HG03097 (cell line): ENCODE measurements around the gene CRYBG1.

ENCODE experiments used
- ATAC-seq: cut with Tn5 transposase; IDR thresholded peaks from one replicate; pipeline ENCODE4 v1.9.1; 2021; ENCODE audit not compliant: unreplicated experiment, low FRiP score

The CRYBG1 gene

DNA sequence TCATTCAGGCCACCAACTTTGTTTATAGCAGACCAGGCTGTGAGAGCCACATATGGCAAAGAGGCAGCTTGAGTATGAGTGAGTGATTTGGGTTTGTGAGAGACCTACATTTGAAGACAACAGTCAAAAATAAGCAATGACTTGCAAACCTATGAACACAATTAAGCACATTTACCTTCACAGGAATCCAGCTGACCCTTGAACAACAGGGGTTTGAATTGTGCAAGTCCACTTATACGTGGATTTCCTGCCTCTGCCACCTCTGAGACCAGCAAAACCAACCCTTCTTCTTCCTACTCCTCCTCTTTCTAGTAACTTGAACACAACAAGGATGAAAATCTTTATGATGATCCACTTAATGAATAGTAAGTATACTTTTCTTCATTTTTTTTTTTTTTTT lies 258.7 kb downstream of the CRYBG1 start:
- no peak for ATAC-seq

DNA sequence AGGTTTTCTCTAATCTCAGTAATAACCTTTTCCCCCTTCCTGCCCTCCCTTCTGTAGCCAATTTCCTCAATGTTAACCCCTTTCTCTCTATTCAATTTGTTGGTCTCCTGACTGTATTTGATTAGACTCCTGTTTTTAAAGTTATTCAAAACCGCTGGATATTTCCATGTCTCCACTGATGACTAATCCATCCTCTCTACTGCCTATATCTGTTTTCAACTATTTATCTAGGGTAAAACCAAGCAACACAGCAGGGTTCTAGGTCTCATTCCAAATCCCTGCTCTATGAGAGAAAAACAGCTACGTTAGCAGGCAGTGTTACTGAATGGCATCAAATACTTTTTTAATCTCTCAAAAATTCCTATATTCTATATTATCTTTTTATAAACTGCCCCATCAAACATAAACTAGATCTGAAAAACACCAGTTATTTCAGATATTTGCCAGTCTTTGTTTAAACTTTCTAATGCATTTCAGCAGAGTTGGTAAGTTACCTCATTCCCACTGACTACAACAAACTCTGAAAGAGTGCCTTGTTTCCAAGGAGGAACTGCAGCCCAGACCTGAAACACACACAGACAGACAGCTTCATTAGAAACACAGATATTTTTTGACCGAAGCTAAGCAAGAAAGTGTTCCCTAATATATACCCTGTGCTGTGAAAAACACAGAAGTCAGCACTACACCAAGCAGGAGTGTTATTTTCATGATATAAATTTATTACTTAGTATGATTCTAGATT lies 260.6 kb downstream of the CRYBG1 start:
- no peak for ATAC-seq
